ENCODE data around the gene IGF1R.
A peak's percentile ranks its signal among the peaks of the same experiment; 100 is the strongest.

Gene IGF1R

GRCh38 chr15:98889930-98890695 is 241.8 kb downstream of the IGF1R start:
- H3K4me3 ChIP-seq (ENCODE audit: low read depth, low read length), result peak overlapping the region; percentile 25
- peak; percentile 93 for DNase-seq (ENCODE audit: low read depth)
- no peak for TF ChIP-seq CTCF (conservative IDR thresholded peaks at IDR 0.05; ENCODE audit: low read depth, low read length)

GRCh38 chr15:98891301-98891700 is 243.0 kb downstream of the IGF1R start:
- H3K4me3 ChIP-seq (ENCODE audit: low read depth, low read length), result no peak overlapping the region
- no peak for DNase-seq (ENCODE audit: low read depth)
- TF ChIP-seq CTCF (conservative IDR thresholded peaks at IDR 0.05; ENCODE audit: low read depth, low read length), result no peak

GRCh38 chr15:98893401-98893800 is 245.1 kb downstream of the IGF1R start:
- no peak for DNase-seq (ENCODE audit: low read depth)
- TF ChIP-seq CTCF (conservative IDR thresholded peaks at IDR 0.05; ENCODE audit: low read depth, low read length), result no peak
- H3K4me3 ChIP-seq (ENCODE audit: low read depth, low read length), result no peak overlapping the region

GRCh38 chr15:98894312-98894711 is 246.0 kb downstream of the IGF1R start:
- H3K4me3 ChIP-seq (ENCODE audit: low read depth, low read length), result no peak overlapping the region
- no peak for DNase-seq (ENCODE audit: low read depth)
- no peak for TF ChIP-seq CTCF (conservative IDR thresholded peaks at IDR 0.05; ENCODE audit: low read depth, low read length)

GRCh38 chr15:98896002-98896721 is 247.8 kb downstream of the IGF1R start:
- no peak overlapping the region for H3K4me3 ChIP-seq (ENCODE audit: low read depth, low read length)
- DNase-seq (ENCODE audit: low read depth), result peak; percentile 76
- TF ChIP-seq CTCF (conservative IDR thresholded peaks at IDR 0.05; ENCODE audit: low read depth, low read length), result no peak

GRCh38 chr15:98896802-98897732 is 248.7 kb downstream of the IGF1R start:
- peak; percentile 99 for DNase-seq (ENCODE audit: low read depth)
- no peak overlapping the region for H3K4me3 ChIP-seq (ENCODE audit: low read depth, low read length)
- TF ChIP-seq CTCF (conservative IDR thresholded peaks at IDR 0.05; ENCODE audit: low read depth, low read length), result no peak

All from choroid plexus epithelial cell (primary cell).